Thoracic aorta (tissue), 2 donors: ENCODE measurements around the gene MACROH2A1. TPM values are rescaled to one million over a fixed set of nuclear protein-coding genes. Genes with fewer than 3 reads are reported as not detected.

Experiments
- ATAC-seq: fragments of 150-250 bp; one replicate; pipeline ENCODE4 v1.8.0; 2017; ENCODE audit warnings: low read depth; ENCODE audit not compliant: insufficient number of reproducible peaks, low FRiP score
- DNase-seq: peaks from one replicate; pipeline ENCODE4 v3.0.0-alpha.2; 2020; ENCODE audit warnings: low spot score
- H3K27ac ChIP-seq, 2 donors: fragments of 200-600 bp; sonication (generic); 1 replicate in 1 of 2; 2 replicates in 1 of 2; pipeline ENCODE4 v1.5.1; 2016; ENCODE audit warnings: mild to moderate bottlenecking in 2 of 2, moderate library complexity in 2 of 2
- H3K27me3 ChIP-seq: fragments of 200-600 bp; sonication (generic); replicated peaks from 2 replicates; pipeline ENCODE4 v1.6.0; 2016; ENCODE audit warnings: mild to moderate bottlenecking; ENCODE audit not compliant: insufficient read depth
- H3K36me3 ChIP-seq: fragments of 200-600 bp; sonication (generic); one replicate; pipeline ENCODE4 v1.5.1; 2016
- H3K4me1 ChIP-seq, 2 donors: fragments of 200-600 bp; sonication (generic); 1 replicate in 1 of 2; 2 replicates in 1 of 2; pipeline versions ENCODE4 v1.5.1 to v1.6.0; 2016; ENCODE audit warnings: low read depth in 2 of 2, mild to moderate bottlenecking in 1 of 2; ENCODE audit not compliant: control insufficient read depth in 1 of 2
- H3K4me3 ChIP-seq: fragments of 200-600 bp; sonication (generic); 2 replicates; pipeline ENCODE4 v1.5.1; 2016; ENCODE audit warnings: mild to moderate bottlenecking
- H3K9me3 ChIP-seq: fragments of 200-600 bp; sonication (generic); 2 replicates; pipeline ENCODE4 v1.5.1; 2016
- total RNA-seq, 2 donors: library from RNA; depleted of rRNA; stranded (reverse); fragments of >200 nt; gene quantifications; one replicate each; pipeline versions ENCODE4 v1.1.0 to v1.2.3, GENCODE V29; 2016
- TF ChIP-seq, protein P1 (sequence below): fragments of 200-600 bp; sonication (generic); IDR thresholded peaks from one replicate; pipeline ENCODE4 v1.5.1; 2019; ENCODE audit warnings: antibody characterized with exemption

The MACROH2A1 gene
- total RNA-seq, 2 donors from 2014 or later: 153 to 192 TPM

DNA sequence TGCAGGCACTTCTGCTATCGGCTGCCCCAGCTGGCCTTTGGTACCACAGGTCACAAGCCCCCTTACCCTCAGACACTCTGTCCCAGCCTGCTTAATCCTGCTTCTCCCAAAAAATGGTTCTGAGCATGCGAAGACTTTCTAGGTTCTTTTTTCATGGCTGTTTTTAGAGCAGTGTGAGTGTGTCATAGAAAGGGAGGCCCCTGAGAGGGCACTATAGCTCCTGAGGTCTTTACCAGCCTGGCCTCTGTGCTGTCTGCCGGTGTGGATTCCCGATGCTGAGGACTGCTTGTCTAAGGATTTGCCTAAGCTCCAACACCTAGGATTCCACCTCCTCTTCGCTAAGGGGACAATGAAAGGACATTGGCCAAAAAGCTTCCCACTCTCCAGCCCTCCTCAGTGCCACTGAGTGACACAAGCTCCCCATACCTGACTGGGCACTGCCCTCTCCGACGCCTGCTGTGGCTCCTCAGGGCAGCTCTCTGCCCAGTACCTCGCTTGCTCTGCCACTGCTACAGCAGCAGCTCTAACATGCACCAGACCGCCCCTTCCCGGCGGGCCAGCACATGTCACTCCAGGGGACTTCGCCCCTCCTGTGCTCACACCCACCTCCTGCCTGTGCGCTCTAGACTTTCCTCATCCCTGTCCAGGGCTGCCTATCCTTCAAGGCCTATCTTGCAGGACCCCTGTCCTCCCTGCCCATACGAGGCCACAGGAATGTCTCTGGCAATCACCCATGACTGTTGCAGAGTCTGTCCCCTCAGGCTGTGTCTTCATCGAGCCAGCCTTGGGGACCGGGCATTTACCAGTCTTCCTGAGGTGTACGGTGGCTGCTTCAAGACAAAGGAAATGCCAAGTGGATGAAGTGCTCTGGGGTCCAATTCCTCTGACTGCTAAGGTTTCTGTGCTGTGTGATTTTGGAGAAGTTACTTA lies 21.0 kb downstream of the MACROH2A1 start:
- peaks cover 6 to 24% of the 10 kb centered on the region in 2 donors for H3K4me1 ChIP-seq
- no peaks in the 10 kb centered on the region for H3K9me3 ChIP-seq
- no peak overlapping the region for H3K27ac ChIP-seq
- no peak overlapping the region for H3K4me3 ChIP-seq
- ATAC-seq: no peak
- H3K27me3 ChIP-seq: no peaks in the 10 kb centered on the region
- no peak for DNase-seq
- peaks cover 3% of the 10 kb centered on the region for H3K36me3 ChIP-seq
- TF ChIP-seq, protein P1, sequence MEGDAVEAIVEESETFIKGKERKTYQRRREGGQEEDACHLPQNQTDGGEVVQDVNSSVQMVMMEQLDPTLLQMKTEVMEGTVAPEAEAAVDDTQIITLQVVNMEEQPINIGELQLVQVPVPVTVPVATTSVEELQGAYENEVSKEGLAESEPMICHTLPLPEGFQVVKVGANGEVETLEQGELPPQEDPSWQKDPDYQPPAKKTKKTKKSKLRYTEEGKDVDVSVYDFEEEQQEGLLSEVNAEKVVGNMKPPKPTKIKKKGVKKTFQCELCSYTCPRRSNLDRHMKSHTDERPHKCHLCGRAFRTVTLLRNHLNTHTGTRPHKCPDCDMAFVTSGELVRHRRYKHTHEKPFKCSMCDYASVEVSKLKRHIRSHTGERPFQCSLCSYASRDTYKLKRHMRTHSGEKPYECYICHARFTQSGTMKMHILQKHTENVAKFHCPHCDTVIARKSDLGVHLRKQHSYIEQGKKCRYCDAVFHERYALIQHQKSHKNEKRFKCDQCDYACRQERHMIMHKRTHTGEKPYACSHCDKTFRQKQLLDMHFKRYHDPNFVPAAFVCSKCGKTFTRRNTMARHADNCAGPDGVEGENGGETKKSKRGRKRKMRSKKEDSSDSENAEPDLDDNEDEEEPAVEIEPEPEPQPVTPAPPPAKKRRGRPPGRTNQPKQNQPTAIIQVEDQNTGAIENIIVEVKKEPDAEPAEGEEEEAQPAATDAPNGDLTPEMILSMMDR: no peak

DNA sequence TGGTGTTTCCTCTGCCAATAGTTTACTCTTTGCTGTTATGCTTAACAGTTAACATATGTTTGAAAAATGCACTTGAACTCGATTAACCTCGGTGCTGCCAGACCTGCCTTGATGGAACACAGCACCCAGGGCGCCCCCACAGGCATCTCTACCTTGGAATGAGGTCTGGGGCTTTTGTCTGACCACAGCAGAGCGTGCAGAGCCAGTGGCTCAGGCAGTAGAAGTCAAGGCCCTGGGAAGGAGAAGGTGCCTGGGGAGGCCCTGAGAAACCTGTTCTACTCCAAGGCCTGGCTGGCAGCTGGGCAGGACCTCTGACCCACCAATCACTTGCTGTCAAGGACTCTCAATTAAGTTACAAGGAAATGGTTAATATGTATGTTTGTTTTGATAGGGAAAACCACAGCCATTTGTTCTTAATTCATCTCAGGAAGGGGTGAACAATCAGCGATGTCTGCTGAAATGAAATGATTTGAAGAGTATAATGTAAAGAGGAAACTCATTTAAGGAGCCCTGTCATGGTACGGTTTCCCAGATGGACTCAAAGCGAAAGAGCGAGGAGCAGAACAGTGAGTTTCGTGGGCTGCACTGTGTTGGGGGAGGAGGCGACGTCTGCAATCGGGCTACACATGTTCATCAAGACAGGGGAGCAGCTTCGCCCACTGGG lies 21.9 kb downstream of the MACROH2A1 start:
- Histone ChIP-seq H3K27me3 (no peaks in the 10 kb centered on the region), H3K9me3 (no peaks in the 10 kb centered on the region), H3K36me3 (peaks cover 3% of the 10 kb centered on the region), H3K27ac (no peak overlapping the region), H3K4me3 (no peak overlapping the region), H3K4me1 (peaks cover 6 to 24% of the 10 kb centered on the region in 2 donors)
- ATAC-seq (no peak), DNase-seq (no peak)
- TF ChIP-seq, protein P1: no peak

DNA sequence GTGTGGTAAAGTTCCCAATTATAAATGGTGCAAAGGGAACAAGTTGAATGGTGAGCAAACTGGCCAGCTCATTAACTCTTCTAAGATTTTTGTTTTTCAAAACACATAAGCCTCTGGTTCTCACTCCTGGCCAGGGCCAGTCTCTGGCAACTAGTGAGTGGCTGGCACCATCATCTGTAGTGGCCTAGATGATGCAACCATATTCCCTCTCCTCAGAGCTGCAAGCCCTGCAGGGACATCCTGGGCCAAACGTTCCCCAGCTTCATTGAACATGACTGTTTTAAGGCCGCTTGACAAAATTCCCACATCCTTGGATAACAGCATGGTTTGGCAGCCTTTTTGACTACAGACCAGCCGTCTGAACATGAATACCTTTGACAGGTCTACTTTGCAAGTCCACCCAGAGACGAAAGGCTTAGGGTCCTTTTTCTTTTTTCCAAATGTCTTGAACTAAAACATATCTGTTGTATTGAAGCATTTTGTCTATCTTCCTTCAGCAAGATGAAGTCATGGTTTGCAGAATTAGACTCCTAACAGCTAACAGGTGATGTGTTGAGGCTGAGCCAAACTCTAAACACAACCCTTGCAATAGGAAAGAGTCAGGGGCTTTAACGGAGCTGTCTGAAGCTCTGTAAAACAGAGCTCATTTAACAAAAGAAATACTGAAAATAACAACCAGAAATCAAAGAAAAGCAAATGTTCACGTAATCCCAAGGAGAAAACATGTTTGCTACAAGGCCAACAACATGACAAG lies 23.8 kb downstream of the MACROH2A1 start:
- H3K36me3 ChIP-seq: no peaks in the 10 kb centered on the region
- ATAC-seq (peak; percentile 9), DNase-seq (no peak)
- no peaks in the 10 kb centered on the region for H3K9me3 ChIP-seq
- peaks cover 6 to 24% of the 10 kb centered on the region in 2 donors for H3K4me1 ChIP-seq
- TF ChIP-seq, protein P1: no peak
- no peak overlapping the region for H3K27ac ChIP-seq
- no peaks in the 10 kb centered on the region for H3K27me3 ChIP-seq
- no peak overlapping the region for H3K4me3 ChIP-seq

DNA sequence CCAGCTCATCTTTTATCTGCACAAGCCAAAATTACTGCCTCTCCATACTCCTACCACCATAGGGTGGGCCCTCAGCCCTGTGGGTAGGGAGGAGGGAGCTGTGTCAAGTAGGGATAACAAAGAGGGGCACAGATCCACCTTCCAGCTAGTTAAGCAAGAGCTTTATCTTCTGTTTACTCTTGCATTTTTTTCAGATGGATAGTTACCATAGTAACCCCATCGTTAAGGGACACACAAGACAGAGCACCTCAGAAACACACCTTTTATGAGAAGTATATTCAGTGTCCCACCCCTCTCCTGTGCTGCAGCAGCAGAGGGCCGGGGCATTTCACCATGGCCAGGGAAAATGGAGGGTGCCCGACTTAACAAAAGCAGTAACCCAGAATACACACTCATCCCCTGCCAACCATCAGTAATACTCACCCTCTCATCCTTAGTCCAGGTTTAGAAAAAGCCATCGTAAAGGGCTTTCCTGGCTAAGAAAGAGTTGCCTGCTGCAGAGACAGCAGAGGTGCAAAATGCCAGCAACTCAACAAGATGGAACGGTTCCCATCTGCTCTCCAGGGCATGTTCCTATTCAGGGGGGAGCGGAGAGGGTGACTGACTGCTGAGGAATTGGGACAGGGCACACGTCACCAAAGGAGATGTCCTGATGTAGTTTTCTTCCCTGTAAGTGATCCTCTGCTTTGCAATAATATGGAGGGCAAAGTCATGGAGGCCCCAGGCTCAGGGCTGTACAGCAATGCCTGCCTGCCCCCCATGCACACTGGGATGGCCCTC lies 25.1 kb downstream of the MACROH2A1 start:
- H3K4me1 ChIP-seq: peaks cover 6 to 24% of the 10 kb centered on the region in 2 donors
- ATAC-seq: no peak
- TF ChIP-seq, protein P1: no peak
- no peaks in the 10 kb centered on the region for H3K36me3 ChIP-seq
- no peak overlapping the region for H3K4me3 ChIP-seq
- H3K27me3 ChIP-seq: no peaks in the 10 kb centered on the region
- H3K9me3 ChIP-seq: no peaks in the 10 kb centered on the region
- H3K27ac ChIP-seq: no peak overlapping the region
- DNase-seq: no peak
